H1 (cell line): ENCODE measurements around the gene SH3BGRL3. TPM values are rescaled to one million over a fixed set of nuclear protein-coding genes. Genes with fewer than 3 reads are reported as not detected.

ENCODE experiments used
- ASH2L ChIP-seq: fragments of 200-600, 300-600 bp; sonication (generic); IDR thresholded peaks from one replicate; pipeline ENCODE4 v1.7.1; 2017; ENCODE audit warnings: low read length
- CBX8 ChIP-seq: fragments of 300-800, 300-1000 bp; sonication (generic); IDR thresholded peaks from 2 replicates; pipeline ENCODE4 v1.7.1; 2016; ENCODE audit warnings: low read depth, low read length, borderline replicate concordance
- CTCF ChIP-seq, 3 experiments: IDR thresholded peaks; 1 replicate in 2 of 3; 2 replicates in 1 of 3; pipeline versions ENCODE4 v1.5.1 to v1.6.1; 2011; ENCODE audit warnings: low read length in 3 of 3, mild to moderate bottlenecking in 3 of 3, inconsistent platforms in 2 of 3, low read depth in 1 of 3, moderate library complexity in 1 of 3; ENCODE audit not compliant: insufficient read depth in 1 of 3; ENCODE audit errors: control extremely low read depth in 1 of 3
- EGR1 ChIP-seq: IDR thresholded peaks from 2 replicates; pipeline ENCODE4 v1.6.1; 2011; ENCODE audit warnings: low read depth, low read length, borderline replicate concordance
- JUND ChIP-seq: IDR thresholded peaks from 2 replicates; pipeline ENCODE4 v1.6.1; 2011; ENCODE audit warnings: mild to moderate bottlenecking, improper control_type of control experiment, low read length
- KDM1A ChIP-seq: fragments of 200-600, 300-600 bp; sonication (generic); IDR thresholded peaks from 2 replicates; pipeline ENCODE4 v1.7.1; 2016; ENCODE audit warnings: mild to moderate bottlenecking, low read length, borderline replicate concordance
- KDM4A ChIP-seq: IDR thresholded peaks from one replicate; pipeline ENCODE4 v1.7.1; 2012; ENCODE audit warnings: low read depth, mild to moderate bottlenecking, moderate library complexity, low read length, inconsistent platforms; ENCODE audit not compliant: severe bottlenecking
- NANOG ChIP-seq: IDR thresholded peaks from 2 replicates; pipeline ENCODE4 v1.6.1; 2011; ENCODE audit warnings: low read length, low read depth, mild to moderate bottlenecking, inconsistent platforms; ENCODE audit not compliant: insufficient read depth, poor library complexity, severe bottlenecking
- NRF1 ChIP-seq: IDR thresholded peaks from 2 replicates; pipeline ENCODE4 v1.6.1; 2011; ENCODE audit warnings: mild to moderate bottlenecking, low read depth, low read length, improper control_type of control experiment
- PHF8 ChIP-seq: fragments of 200-600 bp; sonication (generic); conservative IDR thresholded peaks from 2 replicates; pipeline ENCODE4 v1.7.1; 2012; ENCODE audit warnings: low read depth, mild to moderate bottlenecking, inconsistent platforms, low read length, moderate library complexity
- POLR2AphosphoS5 ChIP-seq: IDR thresholded peaks from 2 replicates; pipeline ENCODE4 v1.6.1; 2011; ENCODE audit warnings: low read depth, low read length
- RXRA ChIP-seq: IDR thresholded peaks from 2 replicates; pipeline ENCODE4 v1.6.1; 2011; ENCODE audit warnings: low read depth, mild to moderate bottlenecking, low read length, moderate library complexity; ENCODE audit not compliant: insufficient read depth
- SP4 ChIP-seq: IDR thresholded peaks from 2 replicates; pipeline ENCODE4 v1.6.1; 2012; ENCODE audit warnings: low read length, inconsistent platforms
- TEAD4 ChIP-seq: IDR thresholded peaks from 2 replicates; pipeline ENCODE4 v1.6.1; 2012; ENCODE audit warnings: low read depth, low read length, inconsistent platforms, mixed read lengths
- YY1 ChIP-seq: IDR thresholded peaks from 2 replicates; pipeline ENCODE4 v1.6.1; 2011; ENCODE audit warnings: low read depth, mild to moderate bottlenecking, low read length
- polyA plus RNA-seq, 7 experiments: library from polyadenylated mRNA; depleted of rRNA in 3 of 7; stranded (reverse) in 5 of 7; unstranded in 2 of 7; fragments of >200 nt in 5 of 7; fragments of 200-250 nt in 2 of 7; gene quantifications; 1 replicate in 5 of 7; 2 replicates in 1 of 7; 4 replicates in 1 of 7; pipeline versions ENCODE4 v1.2.1 to v1.2.3, GENCODE V29; 2011 to 2013; ENCODE audit warnings: missing spikeins in 2 of 7, mixed read lengths in 2 of 7
- total RNA-seq: library from RNA; stranded (reverse); fragmentation: NEBNext Ultra II Directional; extraction: Animal tissue kit (Norgen Biotek cat#: 25700); gene quantifications from 2 replicates; pipeline ENCODE4 v1.2.1, GENCODE V29; 2021
- TF ChIP-seq, protein P1 (sequence below): IDR thresholded peaks from 2 replicates; pipeline ENCODE4 v1.6.1; 2012; ENCODE audit warnings: inconsistent platforms
- TF ChIP-seq, protein P2 (sequence below): IDR thresholded peaks from 2 replicates; pipeline ENCODE4 v1.6.1; 2011; ENCODE audit warnings: low read depth, mild to moderate bottlenecking, low read length; ENCODE audit not compliant: insufficient read depth

SH3BGRL3 gene
- total and polyA plus RNA-seq, 2 of the 8 experiments (the other 6 are each of a cell fraction or from before 2014, with no cell fraction given), result 77.8 to 107 TPM

DNA sequence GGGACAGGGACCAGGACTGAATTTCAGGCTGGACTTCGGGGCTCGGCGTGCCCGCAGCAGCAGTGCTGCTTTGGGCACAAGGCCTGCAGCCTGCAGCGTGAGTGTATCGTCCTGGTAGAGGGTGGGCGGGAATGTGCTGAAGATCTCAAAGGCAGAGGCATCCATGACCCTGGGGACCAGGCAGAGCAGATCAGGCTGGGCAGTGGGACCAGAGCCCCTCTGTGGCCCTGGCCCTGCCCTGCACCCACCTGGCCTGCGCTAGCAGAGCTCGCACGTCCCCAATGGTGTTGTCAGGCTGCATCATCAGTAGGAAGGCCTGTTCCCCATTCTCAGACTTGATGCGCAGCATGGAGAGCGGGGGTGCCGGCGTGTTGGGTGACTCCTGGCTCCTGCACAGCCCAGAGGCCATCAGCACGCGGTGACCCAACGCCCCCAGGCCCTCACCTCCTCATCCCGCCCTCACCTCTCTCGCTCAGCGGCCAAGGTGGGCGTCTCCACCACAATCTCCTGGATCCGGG is 2.6 kb downstream of the SH3BGRL3 start (continued):
- TF ChIP-seq KDM1A, result no peak
- no peak for TF ChIP-seq ASH2L
- TF ChIP-seq SP4, result no peak
- TF ChIP-seq JUND, result no peak
- no peak for TF ChIP-seq YY1
- 0 out of 2 replicates have a peak, but pooled peaks have one; percentile 3 for TF ChIP-seq TEAD4
- TF ChIP-seq, protein P1, sequence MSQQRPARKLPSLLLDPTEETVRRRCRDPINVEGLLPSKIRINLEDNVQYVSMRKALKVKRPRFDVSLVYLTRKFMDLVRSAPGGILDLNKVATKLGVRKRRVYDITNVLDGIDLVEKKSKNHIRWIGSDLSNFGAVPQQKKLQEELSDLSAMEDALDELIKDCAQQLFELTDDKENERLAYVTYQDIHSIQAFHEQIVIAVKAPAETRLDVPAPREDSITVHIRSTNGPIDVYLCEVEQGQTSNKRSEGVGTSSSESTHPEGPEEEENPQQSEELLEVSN, result peak; percentile 49
- TF ChIP-seq EGR1, result no peak
- TF ChIP-seq NRF1, result no peak
- no peak for TF ChIP-seq PHF8
- TF ChIP-seq, protein P2, sequence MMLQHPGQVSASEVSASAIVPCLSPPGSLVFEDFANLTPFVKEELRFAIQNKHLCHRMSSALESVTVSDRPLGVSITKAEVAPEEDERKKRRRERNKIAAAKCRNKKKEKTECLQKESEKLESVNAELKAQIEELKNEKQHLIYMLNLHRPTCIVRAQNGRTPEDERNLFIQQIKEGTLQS, result no peak
- TF ChIP-seq CBX8, result no peak
- no peak for TF ChIP-seq RXRA
- no peak for TF ChIP-seq KDM4A
- no peak for TF ChIP-seq NANOG
- no peak for TF ChIP-seq POLR2AphosphoS5
- no peak for TF ChIP-seq CTCF (IDR thresholded peaks at IDR 0.05; ENCODE audit: control extremely low read depth in 1 of 3, insufficient read depth in 1 of 3, low read depth in 1 of 3, low read length in 3 of 3)
